BJ (cell line): ENCODE results near the gene SPTBN4. TPM values are rescaled to one million over a fixed set of nuclear protein-coding genes. Genes with fewer than 3 reads are reported as not detected.

Source experiments
- CTCF ChIA-PET: fragments of 350-600 bp; formaldehyde crosslinking; extraction: SDS; loops from one replicate; lab custom pipeline; 2021; ENCODE audit warnings: antibody characterized with exemption, inconsistent platforms; lab: Yijun Ruan, JAX
- POLR2A ChIA-PET: fragments of 300-600 bp; sonication (Branson Sonifier 250); formaldehyde crosslinking; extraction: SDS; loops from one replicate; lab custom pipeline; 2021; ENCODE audit warnings: antibody characterized with exemption; lab: Charles Lee
- DNase-seq: peaks from one replicate; pipeline ENCODE4 v3.0.0-alpha.2; 2011; ENCODE audit warnings: low read depth
- H3K27me3 ChIP-seq: 2 replicates; pipeline ENCODE4 v1.6.0; 2011; ENCODE audit warnings: low read length; ENCODE audit not compliant: control insufficient read depth, insufficient read depth
- H3K36me3 ChIP-seq: 2 replicates; pipeline ENCODE4 v1.5.1; 2011; ENCODE audit warnings: low read length; ENCODE audit not compliant: control insufficient read depth, insufficient read depth
- H3K4me3 ChIP-seq: 2 replicates; pipeline ENCODE4 v1.5.1; 2011; ENCODE audit warnings: low read depth, mild to moderate bottlenecking, control low read depth, low read length
- polyA plus RNA-seq: library from polyadenylated mRNA; depleted of rRNA; stranded (reverse); fragments of >200 nt; gene quantifications from 2 replicates; pipeline ENCODE4 v1.2.3, GENCODE V29; 2011
- TF ChIP-seq, protein P1 (sequence below): IDR thresholded peaks from 2 replicates; pipeline ENCODE4 v1.5.1; 2011; ENCODE audit warnings: low read depth, mild to moderate bottlenecking, control low read depth, inconsistent platforms, low read length, moderate library complexity; ENCODE audit not compliant: insufficient read depth

SPTBN4 gene
- polyA plus RNA-seq, 1 experiment: 0.93 TPM

DNA sequence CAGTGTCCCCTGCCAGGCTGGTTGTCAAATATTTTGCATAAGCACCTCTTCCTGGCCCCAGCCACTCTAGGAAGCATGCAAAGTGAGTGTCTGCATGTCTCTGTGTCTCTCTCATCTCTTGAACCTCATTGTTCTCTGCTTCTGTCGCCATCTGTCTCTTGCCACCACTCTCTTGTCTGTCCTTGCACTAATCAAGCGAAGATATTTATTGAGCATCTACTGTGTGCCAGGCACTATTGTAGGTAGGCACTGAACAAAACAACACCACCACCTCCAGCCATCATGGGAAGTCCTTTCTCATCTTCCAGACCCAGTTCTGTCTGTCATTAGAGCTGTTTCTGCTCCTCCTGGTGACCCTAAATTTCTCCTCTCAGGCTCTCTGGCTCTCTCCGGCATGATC is 57.9 kb downstream of the SPTBN4 start:
- Histone ChIP-seq H3K4me3 (no peak overlapping the region), H3K36me3 (no peaks in the 10 kb centered on the region), H3K27me3 (no peaks in the 10 kb centered on the region; the same call in 1 of the 2 replicates)
- ChIA-PET CTCF (interaction anchor here (1.0 to 1.8 kb wide), 6 partner anchors 8 to 177 kb away, joined by 4 to 9 read pairs (median 5); no protein-coding TSS in a partner anchor), POLR2A (no interaction called here)
- DNase-seq: no peak
- TF ChIP-seq, protein P1, sequence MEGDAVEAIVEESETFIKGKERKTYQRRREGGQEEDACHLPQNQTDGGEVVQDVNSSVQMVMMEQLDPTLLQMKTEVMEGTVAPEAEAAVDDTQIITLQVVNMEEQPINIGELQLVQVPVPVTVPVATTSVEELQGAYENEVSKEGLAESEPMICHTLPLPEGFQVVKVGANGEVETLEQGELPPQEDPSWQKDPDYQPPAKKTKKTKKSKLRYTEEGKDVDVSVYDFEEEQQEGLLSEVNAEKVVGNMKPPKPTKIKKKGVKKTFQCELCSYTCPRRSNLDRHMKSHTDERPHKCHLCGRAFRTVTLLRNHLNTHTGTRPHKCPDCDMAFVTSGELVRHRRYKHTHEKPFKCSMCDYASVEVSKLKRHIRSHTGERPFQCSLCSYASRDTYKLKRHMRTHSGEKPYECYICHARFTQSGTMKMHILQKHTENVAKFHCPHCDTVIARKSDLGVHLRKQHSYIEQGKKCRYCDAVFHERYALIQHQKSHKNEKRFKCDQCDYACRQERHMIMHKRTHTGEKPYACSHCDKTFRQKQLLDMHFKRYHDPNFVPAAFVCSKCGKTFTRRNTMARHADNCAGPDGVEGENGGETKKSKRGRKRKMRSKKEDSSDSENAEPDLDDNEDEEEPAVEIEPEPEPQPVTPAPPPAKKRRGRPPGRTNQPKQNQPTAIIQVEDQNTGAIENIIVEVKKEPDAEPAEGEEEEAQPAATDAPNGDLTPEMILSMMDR: no peak

GRCh38 chr19:40525234-40526051 is 58.6 kb downstream of the SPTBN4 start:
- no peaks in the 10 kb centered on the region for H3K36me3 ChIP-seq
- CTCF ChIA-PET: interaction anchor here (1.1 kb wide), 1 partner anchor 77 kb away, joined by 4 read pairs; no protein-coding TSS in a partner anchor
- TF ChIP-seq, protein P1: no peak
- DNase-seq: no peak
- POLR2A ChIA-PET: no interaction called here
- H3K27me3 ChIP-seq: no peaks in the 10 kb centered on the region; the same call in 1 of the 2 replicates
- no peak overlapping the region for H3K4me3 ChIP-seq

DNA sequence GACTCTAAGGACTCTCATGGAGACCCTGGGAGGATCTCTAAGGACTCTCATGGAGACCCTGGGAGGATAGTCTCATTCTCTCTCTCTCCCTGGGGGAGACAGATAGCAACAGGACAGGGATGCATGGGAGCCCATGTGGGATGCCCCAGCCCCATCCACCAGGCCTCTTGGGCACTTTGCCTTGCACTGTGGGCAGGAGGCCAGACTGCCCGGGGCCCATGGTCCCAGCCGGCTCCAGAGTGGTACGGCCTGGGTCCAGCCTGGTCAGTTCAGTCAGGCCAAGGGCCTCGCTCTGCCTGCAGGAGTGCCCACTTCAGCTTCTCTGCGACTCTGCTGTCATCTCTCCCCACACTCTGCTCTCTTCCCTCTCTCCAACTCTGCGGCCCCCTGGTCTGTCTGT is 61.3 kb downstream of the SPTBN4 start:
- H3K36me3 ChIP-seq: no peaks in the 10 kb centered on the region
- ChIA-PET CTCF (interaction anchor here (3.7 kb wide), 1 partner anchor 13 kb away, joined by 19 read pairs; no protein-coding TSS in a partner anchor), POLR2A (no interaction called here)
- DNase-seq: no peak
- TF ChIP-seq, protein P1: no peak
- peaks cover 4% of the 10 kb centered on the region for H3K27me3 ChIP-seq
- H3K4me3 ChIP-seq: no peak overlapping the region

GRCh38 chr19:40528533-40529092 is 61.8 kb downstream of the SPTBN4 start:
- no peak for DNase-seq
- peaks cover 4% of the 10 kb centered on the region for H3K27me3 ChIP-seq
- no peak overlapping the region for H3K4me3 ChIP-seq
- H3K36me3 ChIP-seq: no peaks in the 10 kb centered on the region
- TF ChIP-seq, protein P1: no peak
- CTCF ChIA-PET: interaction anchor here (0.7 to 3.7 kb wide), 6 partner anchors 12 to 105 kb away, joined by 3 to 19 read pairs (median 4); no protein-coding TSS in a partner anchor
- POLR2A ChIA-PET: no interaction called here
